ENCODE measurements around the gene LRIG2.
"Not testable (repeated sequence)": the region's sequence is repeated elsewhere in the genome, so short reads cannot be mapped to it uniquely, and the experiment has no call there.

LRIG2 gene

GRCh38 chr1:113072757-113073478 lies at the start of gene LRIG2:
Gene LRIG2, plus strand, starts transcription at chr1:113073198. Its CDS starts 209 bp downstream, at chr1:113073407.
- DNase-seq = peak; percentile 98

- not testable (repeated sequence) for DNase-seq
Observed at GRCh38 chr1:113023316-113023715, 49.7 kb upstream of the LRIG2 start.

DNA sequence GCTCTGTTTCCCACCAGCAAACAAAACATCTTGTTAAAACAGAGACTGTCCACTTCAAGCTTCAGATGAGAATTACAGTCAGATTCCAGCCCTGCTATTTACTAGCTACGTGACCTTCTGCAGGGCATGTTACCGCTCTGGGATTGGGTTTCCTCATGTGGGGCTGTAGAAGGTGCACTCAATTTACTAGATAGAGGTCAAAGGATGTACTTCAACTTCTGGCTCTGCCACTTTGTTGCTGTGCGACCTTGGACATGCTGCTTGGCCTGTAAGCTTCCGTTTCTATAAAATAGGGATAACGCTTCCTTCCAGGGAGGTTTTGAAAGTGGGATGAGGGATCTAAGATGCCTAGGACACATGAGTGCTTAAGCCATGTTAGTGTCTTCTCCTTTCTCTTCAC lies 46.0 kb upstream of the LRIG2 start:
- no peak for DNase-seq

DNA sequence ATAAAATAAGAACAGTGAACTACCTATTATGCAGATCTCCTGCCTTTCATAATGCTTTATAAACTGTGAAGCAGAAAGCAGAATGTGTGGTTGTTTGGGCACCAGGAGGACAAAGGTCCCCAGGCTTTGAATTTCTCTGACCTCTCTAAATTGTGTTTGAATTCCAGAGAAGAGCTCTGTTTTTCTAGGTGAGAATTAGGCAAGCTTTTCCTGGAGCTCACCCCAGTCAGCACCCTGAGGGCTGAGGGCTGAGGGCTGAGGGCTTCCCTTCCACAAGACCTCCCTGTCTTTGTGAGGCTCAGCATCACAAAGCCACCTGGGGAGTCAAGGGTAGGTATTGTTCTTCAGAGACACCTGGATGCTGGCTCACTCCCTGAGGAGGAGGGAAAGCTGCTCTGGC lies 45.5 kb upstream of the LRIG2 start:
- DNase-seq = no peak

GRCh38 chr1:113029822-113030221 lies 43.2 kb upstream of the LRIG2 start:
- no peak for DNase-seq

DNA sequence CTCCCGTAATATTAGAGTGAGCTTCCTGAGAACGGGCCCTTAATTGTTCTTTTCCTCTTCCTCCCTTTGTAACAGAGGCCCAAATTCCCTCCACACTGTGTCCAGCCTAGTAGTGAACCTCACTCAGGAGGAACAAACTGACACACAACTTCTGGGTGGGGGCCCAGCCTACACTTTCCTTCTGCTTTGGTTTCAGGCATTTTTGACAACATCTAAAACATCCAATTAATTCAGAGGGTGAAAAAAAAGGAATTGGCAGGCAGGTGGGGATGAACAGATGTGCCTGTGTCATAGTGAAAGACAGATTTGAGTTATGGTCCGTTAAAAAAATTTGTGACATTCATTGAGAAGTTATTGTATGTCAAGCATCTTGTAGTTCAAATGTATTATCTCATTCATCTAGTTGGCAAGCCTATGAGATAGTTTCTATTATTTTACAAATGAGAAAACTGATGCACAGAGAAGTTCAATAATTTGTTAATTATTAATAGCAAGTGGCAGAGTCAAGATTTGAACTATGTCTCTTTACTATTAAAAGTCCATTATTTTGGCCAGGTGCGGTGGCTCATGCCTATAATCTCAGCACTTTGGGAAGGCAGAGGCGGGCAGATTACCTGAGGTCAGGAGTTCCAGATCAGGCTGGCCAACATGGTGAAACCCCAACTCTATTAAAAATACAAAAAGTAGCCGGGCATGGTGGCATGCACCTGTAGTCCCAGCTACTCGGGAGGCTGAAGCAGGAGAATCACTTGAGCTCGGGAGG lies 41.6 kb upstream of the LRIG2 start:
- no peak for DNase-seq

DNA sequence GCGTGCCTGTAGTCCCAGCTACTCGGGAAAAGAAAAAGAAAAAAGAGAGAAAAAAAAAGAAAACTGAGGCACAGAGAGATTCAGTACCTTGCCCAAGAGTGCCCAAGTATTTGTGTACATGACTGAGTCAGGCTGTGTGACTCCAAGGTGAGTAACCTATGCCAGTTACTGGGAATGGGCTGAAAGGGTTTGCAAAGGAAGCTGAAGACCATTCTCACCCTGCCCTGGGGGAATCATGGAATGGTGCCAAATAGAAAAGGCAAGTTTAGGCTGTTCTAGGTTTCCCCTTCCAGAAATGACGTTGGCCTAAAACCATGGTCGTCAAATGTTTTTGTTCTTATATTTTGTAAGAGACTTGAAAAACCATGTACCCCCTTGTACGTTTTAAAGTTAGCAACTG lies 37.9 kb upstream of the LRIG2 start:
- no peak for DNase-seq

DNA sequence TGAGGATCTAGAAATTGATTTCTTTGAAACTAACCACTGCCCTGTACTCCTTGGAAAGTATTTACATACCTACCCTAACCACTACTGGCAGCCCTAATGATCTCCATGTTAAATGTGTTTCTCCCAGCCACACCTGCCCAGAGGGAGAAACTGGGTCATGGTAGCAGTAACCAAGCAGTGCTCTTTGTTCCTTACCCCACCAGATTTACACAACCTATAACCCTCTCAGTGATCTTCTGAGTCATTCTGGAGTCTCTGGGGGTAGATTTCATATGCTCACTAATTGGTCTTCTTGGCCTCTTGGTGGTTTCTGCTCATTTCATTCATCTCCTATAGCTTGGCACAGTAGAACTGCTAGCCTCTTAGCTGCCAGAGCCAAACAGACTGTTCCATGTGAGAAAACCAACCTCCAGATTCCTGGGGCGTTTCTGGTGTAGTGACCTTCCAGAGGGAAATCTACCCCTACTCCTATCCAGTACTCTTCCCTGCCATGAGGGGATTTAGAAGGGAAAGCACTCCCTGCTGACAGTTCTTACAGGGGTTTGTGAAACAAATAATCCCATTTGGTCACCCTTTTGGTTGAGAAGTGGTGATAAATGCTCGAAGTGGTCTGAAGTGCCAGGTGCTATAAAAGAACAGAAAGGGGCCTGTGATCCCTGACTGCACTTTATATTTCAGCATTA lies 36.2 kb upstream of the LRIG2 start:
- DNase-seq = peak; percentile 92

- no peak for DNase-seq
Observed at GRCh38 chr1:113040041-113040440, 33.0 kb upstream of the LRIG2 start.

DNA sequence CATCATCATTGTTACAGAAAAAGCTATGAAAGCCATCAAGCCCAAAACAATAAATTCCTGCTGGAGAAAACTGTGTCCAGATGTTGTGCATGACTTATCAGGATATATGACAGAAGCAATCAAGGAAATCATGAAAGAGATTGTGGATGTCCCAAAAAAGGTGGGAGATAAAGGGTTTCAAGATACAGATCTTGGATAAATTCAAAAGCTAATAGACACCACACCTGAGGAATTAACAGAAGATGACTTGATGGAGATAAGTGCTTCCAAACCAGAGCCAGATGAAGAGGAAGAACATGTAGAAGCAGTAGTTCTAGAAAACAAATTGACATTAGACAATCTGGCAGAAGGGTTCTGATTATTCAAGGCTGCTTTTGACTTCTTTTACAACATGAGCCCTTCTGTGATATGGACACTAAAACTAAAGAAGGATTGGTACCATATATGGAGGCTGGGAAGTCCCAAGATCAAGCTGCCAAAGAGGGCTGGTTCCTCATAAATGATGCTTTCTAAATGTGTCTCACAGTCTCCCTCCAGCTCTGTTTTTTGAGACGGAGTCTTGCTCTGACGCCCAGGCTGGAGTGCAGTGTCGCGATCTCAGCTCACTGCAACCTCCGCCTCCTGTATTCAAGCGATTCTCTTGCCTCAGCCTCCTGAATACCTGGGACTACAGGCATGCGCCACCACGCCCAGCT lies 32.1 kb upstream of the LRIG2 start:
- DNase-seq = no peak

GRCh38 chr1:113041569-113042284 lies 31.3 kb upstream of the LRIG2 start:
- no peak for DNase-seq

DNA sequence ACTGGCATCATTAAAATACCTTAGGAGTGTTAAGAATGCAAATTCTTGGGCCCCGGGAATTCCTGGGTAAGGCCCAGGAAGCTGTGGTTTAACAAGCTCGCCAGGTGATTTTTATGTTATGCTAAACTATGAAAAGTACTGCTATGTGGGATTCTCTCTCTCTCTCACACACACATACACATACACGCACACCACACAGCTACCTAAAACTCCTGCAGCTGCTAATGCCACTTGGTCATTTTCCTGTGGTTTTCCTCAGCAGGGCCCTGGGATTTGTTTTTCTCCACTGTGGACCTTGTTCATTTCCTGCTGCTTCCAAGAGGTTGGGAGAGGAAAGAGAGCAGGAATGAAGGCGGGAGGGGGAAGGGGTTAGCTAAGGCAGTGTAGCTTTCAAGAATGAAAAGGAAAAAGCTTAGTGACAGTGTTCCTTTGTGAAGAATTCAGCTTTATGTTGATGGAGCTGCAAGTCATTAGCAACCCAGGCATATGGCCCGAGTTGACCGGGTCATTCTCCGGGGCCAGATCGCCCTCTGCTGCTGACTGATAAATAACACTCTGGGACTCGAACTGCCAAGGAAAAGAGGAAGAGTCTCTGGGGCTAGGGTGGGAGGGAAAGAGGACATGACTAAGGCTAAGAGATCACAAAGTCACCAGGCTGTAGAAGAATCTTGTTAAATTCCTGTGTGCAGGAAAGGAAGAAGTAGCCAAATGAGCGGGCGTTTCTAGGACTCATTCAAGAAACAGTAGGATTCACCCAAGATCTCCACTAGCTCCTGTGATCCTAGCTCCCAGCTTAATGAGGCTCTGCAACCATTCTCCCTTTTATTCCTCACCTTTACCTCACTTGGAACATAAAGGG lies 30.5 kb upstream of the LRIG2 start:
- DNase-seq = peak; percentile 8

DNA sequence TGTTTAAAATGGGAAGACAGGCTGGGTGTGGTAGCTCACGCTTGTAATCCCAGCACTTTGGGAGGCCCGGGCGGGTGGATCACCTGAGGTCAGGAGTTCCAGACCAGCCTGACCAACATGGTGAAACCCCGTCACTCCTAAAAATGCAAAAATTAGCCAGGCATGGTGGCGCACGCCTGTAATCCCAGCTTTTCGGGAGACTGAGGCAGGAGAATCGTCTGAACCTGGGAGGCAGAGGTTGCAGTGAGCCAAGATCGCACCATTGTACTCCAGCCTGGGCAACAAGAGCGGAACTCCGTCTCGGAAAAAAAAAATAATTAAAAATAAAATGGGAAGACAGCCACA lies 29.9 kb upstream of the LRIG2 start:
- DNase-seq = not testable (repeated sequence)

DNA sequence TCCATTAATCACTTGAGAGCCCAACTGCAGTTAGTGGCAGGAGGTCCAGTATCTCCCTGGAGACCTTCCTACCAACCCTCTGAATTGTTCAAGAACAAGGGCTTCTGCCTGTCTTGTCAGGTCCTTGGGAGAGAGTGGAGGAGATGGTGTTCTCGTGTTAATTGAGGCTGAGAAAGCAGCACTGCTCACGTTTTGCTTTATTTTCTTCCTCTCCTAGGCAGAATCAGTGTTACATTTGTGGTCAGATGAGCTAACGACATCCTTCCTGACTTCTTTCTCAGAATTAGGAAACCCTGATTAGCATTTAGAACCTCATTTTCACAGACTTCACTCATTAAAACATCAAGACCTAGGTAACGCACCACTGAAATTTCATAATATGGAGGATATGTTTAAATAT lies 26.4 kb upstream of the LRIG2 start:
- DNase-seq = no peak

DNA sequence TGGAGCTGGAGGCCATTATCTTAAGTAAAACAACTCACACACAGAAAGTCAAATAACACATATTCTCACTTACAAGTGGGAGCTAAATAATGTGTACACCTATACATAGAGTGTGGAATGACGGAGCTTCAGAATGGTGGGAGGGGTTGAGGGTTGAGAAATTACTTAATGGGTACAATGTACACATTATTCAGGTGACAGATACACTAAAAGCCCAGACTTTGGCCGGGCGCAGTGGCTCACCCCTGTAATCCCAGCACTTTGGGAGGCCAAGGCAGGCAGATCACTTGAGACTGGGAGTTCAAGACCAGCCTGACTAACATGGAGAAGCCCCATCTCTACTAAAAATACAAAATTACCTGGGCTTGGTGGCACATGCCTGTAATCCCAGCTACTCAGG lies 24.9 kb upstream of the LRIG2 start:
- no peak for DNase-seq

- peak; percentile 23 for DNase-seq
Observed at GRCh38 chr1:113053344-113054126, 19.5 kb upstream of the LRIG2 start.

- DNase-seq = no peak
Observed at GRCh38 chr1:113055570-113055969, 17.4 kb upstream of the LRIG2 start.

GRCh38 chr1:113057006-113057405 lies 16.0 kb upstream of the LRIG2 start:
- DNase-seq = no peak

DNA sequence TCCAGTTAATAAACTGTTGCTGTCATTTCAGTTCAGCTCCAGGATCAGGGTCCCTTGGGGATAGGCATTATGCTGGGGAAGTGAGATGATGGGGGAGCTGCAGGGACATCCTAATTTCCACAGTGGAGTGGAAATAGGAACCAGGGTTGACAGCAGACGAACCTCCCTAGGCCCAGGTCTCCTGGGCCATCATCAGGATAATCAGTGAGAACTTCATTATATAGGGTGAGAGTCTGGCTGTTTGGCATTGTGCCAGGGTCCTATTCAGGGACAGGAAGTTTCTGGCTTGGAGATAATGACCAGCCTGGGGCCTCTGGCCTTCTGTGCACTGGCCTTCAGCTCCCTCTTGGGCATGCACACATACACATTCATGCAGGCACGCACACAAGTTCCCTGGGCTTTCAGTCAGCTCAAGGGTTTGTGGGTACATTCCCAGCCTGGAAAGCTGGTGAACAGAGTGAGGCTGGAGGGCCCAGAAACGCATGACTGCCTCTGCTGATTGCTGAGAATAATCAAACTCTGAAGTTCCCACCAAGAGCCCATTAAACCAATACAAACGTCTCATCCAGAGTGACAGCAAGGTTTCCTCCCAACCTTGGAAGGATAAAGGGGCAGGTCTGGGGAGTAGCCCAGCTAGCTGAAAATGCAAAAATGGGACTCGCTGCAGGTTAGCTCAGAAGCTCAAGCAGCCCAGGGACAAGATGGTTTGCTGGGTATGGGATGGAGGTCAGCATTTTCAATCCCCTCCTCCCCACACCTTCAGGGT lies 13.9 kb upstream of the LRIG2 start:
- DNase-seq = peak; percentile 73

DNA sequence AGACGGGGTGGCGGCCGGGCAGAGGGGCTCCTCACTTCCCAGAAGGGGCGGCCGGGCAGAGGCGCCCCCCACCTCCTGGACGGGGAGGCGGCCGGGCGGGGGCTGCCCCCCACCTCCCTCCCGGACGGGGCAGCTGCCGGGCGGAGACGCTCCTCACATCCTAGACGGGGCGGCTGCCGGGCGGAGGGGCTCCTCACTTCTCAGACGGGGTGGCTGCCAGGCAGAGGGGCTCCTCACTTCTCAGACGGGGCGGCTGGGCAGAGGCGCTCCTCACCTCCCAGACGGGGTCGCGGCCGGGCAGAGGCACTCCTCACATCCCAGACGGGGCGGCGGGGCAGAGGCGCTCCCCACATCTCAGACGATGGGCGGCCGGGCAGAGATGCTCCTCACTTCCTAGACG lies 9.5 kb upstream of the LRIG2 start:
- not testable (repeated sequence) for DNase-seq

Data from DMS79 treated with DMSO at 0.1 percent for 48 hours (cell line).